PFSK-1 (cell line): ENCODE data around the gene TIMM13.

Experiments
- FOXP2 ChIP-seq: optimal IDR thresholded peaks from 2 replicates; pipeline ENCODE3; 2011; ENCODE audit warnings: borderline replicate concordance, control low read depth, inconsistent platforms; ENCODE audit not compliant: insufficient read depth; ENCODE audit errors: extremely low read length, extremely low read depth
- POLR2AphosphoS5 ChIP-seq: IDR thresholded peaks from 2 replicates; pipeline ENCODE4 v1.6.1; 2012; ENCODE audit warnings: low read depth, mild to moderate bottlenecking, control low read depth, low read length, moderate library complexity
- TAF1 ChIP-seq: IDR thresholded peaks from 2 replicates; pipeline ENCODE4 v1.6.1; 2012; ENCODE audit warnings: low read length, control low read depth, borderline replicate concordance; ENCODE audit not compliant: insufficient read depth

- TF ChIP-seq POLR2AphosphoS5 = 0 out of 2 replicates have a peak, but pooled peaks have one; percentile 27
- no peak for TF ChIP-seq FOXP2
- no peak for TF ChIP-seq TAF1
Observed at GRCh38 chr19:2420490-2420889, 6.9 kb downstream of the TIMM13 start.
